ENCODE data around the gene ANKRD55. TPM values are rescaled to one million over a fixed set of nuclear protein-coding genes. Genes with fewer than 3 reads are reported as not detected.

ANKRD55 gene
- total and polyA plus RNA-seq, 4 donors, result 0.37 to 1.9 (median 1.4) TPM

GRCh38 chr5:56195016-56195415, 38.1 kb downstream of the ANKRD55 start:
- H3K9me3 ChIP-seq (ENCODE audit: control insufficient read depth in 4 of 4, low read length in 3 of 4), result no peaks in the 10 kb centered on the region
- no peak overlapping the region for H3K27ac ChIP-seq (ENCODE audit: low read depth in 1 of 2, low read length in 2 of 2)
- H3K4me3 ChIP-seq (ENCODE audit: low read depth in 1 of 3, low read length in 3 of 3), result no peak overlapping the region
- WGBS, result 88% methylated on average over 1 of the region's 1 CpG
- no peak overlapping the region for H3K9ac ChIP-seq (ENCODE audit: low read depth in 1 of 2, low read length in 2 of 2)
- H3K4me1 ChIP-seq (ENCODE audit: control insufficient read depth in 4 of 4, insufficient read depth in 4 of 4, low read length in 3 of 4), result no peaks in the 10 kb centered on the region
- no peaks in the 10 kb centered on the region for H3K36me3 ChIP-seq (ENCODE audit: control insufficient read depth in 4 of 4, insufficient read depth in 3 of 4, low read depth in 1 of 4, low read length in 3 of 4)
- no peak for DNase-seq (ENCODE audit: low spot score)
- no peaks in the 10 kb centered on the region for H3K27me3 ChIP-seq (ENCODE audit: control insufficient read depth in 4 of 4, insufficient read depth in 4 of 4, low read length in 3 of 4)
- TF ChIP-seq ZBTB33 (IDR thresholded peaks at IDR 0.05) (no peak), YY1 (IDR thresholded peaks at IDR 0.05) (no peak), FOXA1 (IDR thresholded peaks at IDR 0.05) (no peak), ATF3 (IDR thresholded peaks at IDR 0.05) (no peak), GABPA (IDR thresholded peaks at IDR 0.05 in 1 of 2, conservative IDR thresholded peaks at IDR 0.05 in 1 of 2) (no peak), NR2F2 (IDR thresholded peaks at IDR 0.05) (no peak), SP1 (IDR thresholded peaks at IDR 0.05) (no peak), EGR1 (IDR thresholded peaks at IDR 0.05; ENCODE audit: low read depth in 2 of 2) (no peak), RAD21 (IDR thresholded peaks at IDR 0.05) (no peak), HNF4A (conservative IDR thresholded peaks at IDR 0.05) (no peak), FOXA2 (IDR thresholded peaks at IDR 0.05) (no peak)

- no peaks in the 10 kb centered on the region for H3K36me3 ChIP-seq (ENCODE audit: control insufficient read depth in 4 of 4, insufficient read depth in 3 of 4, low read depth in 1 of 4, low read length in 3 of 4)
- no peak overlapping the region for H3K27ac ChIP-seq (ENCODE audit: low read depth in 1 of 2, low read length in 2 of 2)
- TF ChIP-seq RAD21 (IDR thresholded peaks at IDR 0.05) (no peak), RXRA (IDR thresholded peaks at IDR 0.05) (no peak), YY1 (IDR thresholded peaks at IDR 0.05) (no peak), HNF4A (conservative IDR thresholded peaks at IDR 0.05) (no peak), GABPA (IDR thresholded peaks at IDR 0.05 in 1 of 2, conservative IDR thresholded peaks at IDR 0.05 in 1 of 2) (no peak), FOXA1 (IDR thresholded peaks at IDR 0.05) (no peak), NR2F2 (IDR thresholded peaks at IDR 0.05) (no peak), HNF4G (IDR thresholded peaks at IDR 0.05) (no peak), JUND (IDR thresholded peaks at IDR 0.05) (no peak), TAF1 (conservative IDR thresholded peaks at IDR 0.05) (no peak)
- TF ChIP-seq, protein P1, sequence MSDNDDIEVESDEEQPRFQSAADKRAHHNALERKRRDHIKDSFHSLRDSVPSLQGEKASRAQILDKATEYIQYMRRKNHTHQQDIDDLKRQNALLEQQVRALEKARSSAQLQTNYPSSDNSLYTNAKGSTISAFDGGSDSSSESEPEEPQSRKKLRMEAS (IDR thresholded peaks at IDR 0.05), result no peak
- no peaks in the 10 kb centered on the region for H3K27me3 ChIP-seq (ENCODE audit: control insufficient read depth in 4 of 4, insufficient read depth in 4 of 4, low read length in 3 of 4)
- H3K4me1 ChIP-seq (ENCODE audit: control insufficient read depth in 4 of 4, insufficient read depth in 4 of 4, low read length in 3 of 4), result no peaks in the 10 kb centered on the region
- DNase-seq (ENCODE audit: low spot score), result no peak
- H3K9ac ChIP-seq (ENCODE audit: low read depth in 1 of 2, low read length in 2 of 2), result no peak overlapping the region
- no peaks in the 10 kb centered on the region for H3K9me3 ChIP-seq (ENCODE audit: control insufficient read depth in 4 of 4, low read length in 3 of 4)
- 96% methylated on average over 16 of the region's 16 CpGs for WGBS
- H3K4me3 ChIP-seq (ENCODE audit: low read depth in 1 of 3, low read length in 3 of 3), result no peak overlapping the region
Observed at GRCh38 chr5:56192246-56192645, 40.9 kb downstream of the ANKRD55 start.

DNA sequence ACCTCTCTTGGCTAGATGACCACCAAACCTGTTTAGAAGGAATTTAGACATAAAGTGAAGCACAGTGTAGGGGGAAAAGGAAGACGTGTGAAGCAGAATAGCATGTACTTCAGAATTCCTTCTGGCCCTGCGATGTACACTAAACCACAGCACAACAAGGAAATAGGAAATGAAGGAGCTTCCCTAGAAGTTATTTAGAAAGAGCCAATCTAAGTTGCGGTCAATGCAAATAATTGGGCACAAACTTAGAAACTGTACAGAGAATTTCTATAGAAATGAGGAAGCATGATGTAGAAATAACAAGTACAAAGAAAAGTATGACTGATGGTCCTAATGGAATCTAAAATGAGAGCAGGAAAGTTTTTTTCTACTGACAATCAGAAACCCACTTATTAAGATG, 41.5 kb downstream of the ANKRD55 start:
- 77% methylated on average over 3 of the region's 3 CpGs for WGBS
- no peak for TF ChIP-seq EGR1 (IDR thresholded peaks at IDR 0.05; ENCODE audit: low read depth in 2 of 2)
- TF ChIP-seq YY1 (IDR thresholded peaks at IDR 0.05), result no peak
- TF ChIP-seq, protein P1 (IDR thresholded peaks at IDR 0.05), result no peak
- TF ChIP-seq CTCF (IDR thresholded peaks at IDR 0.05; ENCODE audit: low read depth, low read length, missing input control), result no peak
- TF ChIP-seq RAD21 (IDR thresholded peaks at IDR 0.05), result no peak
- no peak for TF ChIP-seq ATF3 (IDR thresholded peaks at IDR 0.05)
- H3K9me3 ChIP-seq (ENCODE audit: control insufficient read depth in 4 of 4, low read length in 3 of 4), result no peaks in the 10 kb centered on the region
- H3K4me3 ChIP-seq (ENCODE audit: low read depth in 1 of 3, low read length in 3 of 3), result no peak overlapping the region
- DNase-seq (ENCODE audit: low spot score), result no peak
- no peaks in the 10 kb centered on the region for H3K4me1 ChIP-seq (ENCODE audit: control insufficient read depth in 4 of 4, insufficient read depth in 4 of 4, low read length in 3 of 4)
- no peak overlapping the region for H3K9ac ChIP-seq (ENCODE audit: low read depth in 1 of 2, low read length in 2 of 2)
- H3K36me3 ChIP-seq (ENCODE audit: control insufficient read depth in 4 of 4, insufficient read depth in 3 of 4, low read depth in 1 of 4, low read length in 3 of 4), result no peaks in the 10 kb centered on the region
- H3K27me3 ChIP-seq (ENCODE audit: control insufficient read depth in 4 of 4, insufficient read depth in 4 of 4, low read length in 3 of 4), result no peaks in the 10 kb centered on the region
- no peak overlapping the region for H3K27ac ChIP-seq (ENCODE audit: low read depth in 1 of 2, low read length in 2 of 2)
